ENCODE results near the gene OR5A2.

DNA sequence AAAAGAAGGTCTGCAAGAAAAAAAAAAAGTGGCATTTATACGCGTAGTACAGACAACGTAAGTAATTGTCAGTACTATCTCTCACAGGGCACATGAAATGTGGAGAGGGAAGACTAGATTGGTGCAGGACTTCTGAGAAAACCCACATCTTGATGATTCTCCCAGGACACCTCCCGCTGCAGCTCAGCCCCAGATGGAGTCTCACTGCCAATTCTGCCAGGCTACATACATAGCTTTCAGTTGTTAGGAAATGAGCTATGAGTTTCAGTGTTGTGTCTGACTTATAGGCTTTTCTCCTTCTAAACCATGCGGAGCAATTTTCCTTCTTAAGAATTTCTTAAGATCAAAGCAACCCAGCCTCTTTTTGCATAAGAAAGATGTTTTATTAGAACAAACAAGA is 9.6 kb downstream of the OR5A2 start:
- TF ChIP-seq, protein P1, sequence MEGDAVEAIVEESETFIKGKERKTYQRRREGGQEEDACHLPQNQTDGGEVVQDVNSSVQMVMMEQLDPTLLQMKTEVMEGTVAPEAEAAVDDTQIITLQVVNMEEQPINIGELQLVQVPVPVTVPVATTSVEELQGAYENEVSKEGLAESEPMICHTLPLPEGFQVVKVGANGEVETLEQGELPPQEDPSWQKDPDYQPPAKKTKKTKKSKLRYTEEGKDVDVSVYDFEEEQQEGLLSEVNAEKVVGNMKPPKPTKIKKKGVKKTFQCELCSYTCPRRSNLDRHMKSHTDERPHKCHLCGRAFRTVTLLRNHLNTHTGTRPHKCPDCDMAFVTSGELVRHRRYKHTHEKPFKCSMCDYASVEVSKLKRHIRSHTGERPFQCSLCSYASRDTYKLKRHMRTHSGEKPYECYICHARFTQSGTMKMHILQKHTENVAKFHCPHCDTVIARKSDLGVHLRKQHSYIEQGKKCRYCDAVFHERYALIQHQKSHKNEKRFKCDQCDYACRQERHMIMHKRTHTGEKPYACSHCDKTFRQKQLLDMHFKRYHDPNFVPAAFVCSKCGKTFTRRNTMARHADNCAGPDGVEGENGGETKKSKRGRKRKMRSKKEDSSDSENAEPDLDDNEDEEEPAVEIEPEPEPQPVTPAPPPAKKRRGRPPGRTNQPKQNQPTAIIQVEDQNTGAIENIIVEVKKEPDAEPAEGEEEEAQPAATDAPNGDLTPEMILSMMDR (IDR thresholded peaks at IDR 0.05), result no peak
- no peak for TF ChIP-seq POLR2A (IDR thresholded peaks at IDR 0.05; ENCODE audit: low read depth)

All from esophagus muscularis mucosa (tissue), 3 donors.